ENCODE results near the gene NUFIP1.

The NUFIP1 gene

DNA sequence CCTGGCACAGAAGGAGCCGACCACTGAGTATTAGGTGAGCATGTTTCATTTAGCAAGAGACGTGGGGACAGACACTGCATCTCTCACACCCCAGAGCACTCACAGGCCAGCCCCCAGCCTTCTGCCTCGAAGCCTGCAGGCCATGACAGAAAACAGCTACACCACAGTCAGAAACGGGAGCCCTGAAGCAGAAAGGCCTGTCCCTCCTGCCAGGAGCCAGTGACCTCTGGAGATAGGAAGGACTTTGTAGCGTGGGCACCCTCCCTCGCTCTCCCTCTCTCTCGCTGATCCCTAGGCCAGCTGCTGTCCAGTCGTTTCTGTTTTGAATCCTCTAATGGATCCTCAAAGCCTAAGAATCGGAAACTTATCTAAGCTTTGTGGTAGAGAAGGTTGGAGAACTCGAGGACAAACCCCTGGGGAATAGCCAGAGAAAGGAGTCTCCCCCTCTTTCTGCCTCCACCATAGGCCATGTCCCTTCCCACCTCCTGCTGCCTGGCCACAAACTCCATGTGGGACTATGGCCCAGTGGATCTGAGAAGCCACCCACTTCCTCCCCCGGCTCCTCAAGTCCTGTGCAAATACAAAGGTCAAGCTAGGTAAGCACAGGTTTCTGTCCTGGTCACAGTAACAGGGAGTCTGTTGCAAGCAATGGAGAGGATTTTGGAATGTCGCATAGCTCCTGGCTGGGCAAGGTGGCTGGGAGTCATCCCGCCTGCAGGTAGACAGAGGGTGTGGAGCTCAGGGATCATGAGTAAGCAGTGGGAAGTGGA lies 95.1 kb downstream of the NUFIP1 start:
- H2AFZ ChIP-seq (ENCODE audit: low read length), result no peak overlapping the region
- no peaks in the 10 kb centered on the region for H3K79me2 ChIP-seq (ENCODE audit: insufficient read depth, low read length)
- H3K4me3 ChIP-seq (ENCODE audit: low read length, poor library complexity, severe bottlenecking), result no peak overlapping the region
- H3K9ac ChIP-seq (ENCODE audit: low read depth, low read length, poor library complexity, severe bottlenecking), result no peak overlapping the region
- no peak overlapping the region for H3K4me2 ChIP-seq (ENCODE audit: low read depth, low read length, poor library complexity, severe bottlenecking)
- H3K9me2 ChIP-seq (replicated peaks; ENCODE audit: low read depth, low read length), result no peaks in the 10 kb centered on the region
- no peaks in the 10 kb centered on the region for H3K27me3 ChIP-seq (ENCODE audit: insufficient read depth, low read length, poor library complexity, severe bottlenecking)
- H3K9me3 ChIP-seq (ENCODE audit: insufficient read depth, low read depth, low read length), result no peaks in the 10 kb centered on the region
- H4K20me1 ChIP-seq (ENCODE audit: insufficient read depth, low read length, poor library complexity, severe bottlenecking), result no peaks in the 10 kb centered on the region
- no peaks in the 10 kb centered on the region for H3K4me1 ChIP-seq (ENCODE audit: insufficient read depth, low read length, poor library complexity, severe bottlenecking)
- no peaks in the 10 kb centered on the region for H3F3A ChIP-seq (ENCODE audit: low read depth)
- H3K36me3 ChIP-seq (ENCODE audit: insufficient read depth, low read length), result no peaks in the 10 kb centered on the region
- TF ChIP-seq, protein P1, sequence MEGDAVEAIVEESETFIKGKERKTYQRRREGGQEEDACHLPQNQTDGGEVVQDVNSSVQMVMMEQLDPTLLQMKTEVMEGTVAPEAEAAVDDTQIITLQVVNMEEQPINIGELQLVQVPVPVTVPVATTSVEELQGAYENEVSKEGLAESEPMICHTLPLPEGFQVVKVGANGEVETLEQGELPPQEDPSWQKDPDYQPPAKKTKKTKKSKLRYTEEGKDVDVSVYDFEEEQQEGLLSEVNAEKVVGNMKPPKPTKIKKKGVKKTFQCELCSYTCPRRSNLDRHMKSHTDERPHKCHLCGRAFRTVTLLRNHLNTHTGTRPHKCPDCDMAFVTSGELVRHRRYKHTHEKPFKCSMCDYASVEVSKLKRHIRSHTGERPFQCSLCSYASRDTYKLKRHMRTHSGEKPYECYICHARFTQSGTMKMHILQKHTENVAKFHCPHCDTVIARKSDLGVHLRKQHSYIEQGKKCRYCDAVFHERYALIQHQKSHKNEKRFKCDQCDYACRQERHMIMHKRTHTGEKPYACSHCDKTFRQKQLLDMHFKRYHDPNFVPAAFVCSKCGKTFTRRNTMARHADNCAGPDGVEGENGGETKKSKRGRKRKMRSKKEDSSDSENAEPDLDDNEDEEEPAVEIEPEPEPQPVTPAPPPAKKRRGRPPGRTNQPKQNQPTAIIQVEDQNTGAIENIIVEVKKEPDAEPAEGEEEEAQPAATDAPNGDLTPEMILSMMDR (conservative IDR thresholded peaks at IDR 0.05; ENCODE audit: low read length), result no peak
- no peak for TF ChIP-seq EZH2phosphoT487 (IDR thresholded peaks at IDR 0.05; ENCODE audit: borderline replicate concordance)
